ENCODE data around the gene AQP1. TPM values are rescaled to one million over a fixed set of nuclear protein-coding genes. Genes with fewer than 3 reads are reported as not detected.

AQP1 gene
- total RNA-seq, 2 experiments from 2014 or later, result not detected

DNA sequence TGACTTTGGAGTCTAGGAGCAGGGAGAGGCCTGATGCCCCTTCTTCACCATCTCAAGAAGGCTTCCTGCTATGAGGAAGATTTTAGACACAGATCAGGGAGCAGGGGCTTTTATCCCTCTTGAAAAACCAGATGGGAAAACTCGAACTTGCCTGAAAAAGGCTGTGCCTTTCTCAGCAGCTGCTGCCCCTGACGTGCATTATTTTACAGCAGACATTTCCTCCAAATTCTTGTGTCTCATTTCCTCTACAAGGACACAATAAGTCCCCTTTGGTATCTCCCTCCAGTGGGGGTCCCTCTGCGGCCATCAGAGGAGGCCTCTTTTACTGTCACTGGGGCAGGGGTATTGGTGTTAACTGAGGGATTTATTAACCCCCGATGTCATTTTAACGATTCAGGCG lies 38.0 kb upstream of the AQP1 start:
- Histone ChIP-seq H3K79me2 (ENCODE audit: insufficient read depth, low read depth, low read length) (no peaks in the 10 kb centered on the region), H3K4me1 (ENCODE audit: insufficient read depth, low read length, poor library complexity, severe bottlenecking) (no peaks in the 10 kb centered on the region), H3K27ac (ENCODE audit: low read depth, low read length, poor library complexity, severe bottlenecking) (no peak overlapping the region), H4K20me1 (ENCODE audit: insufficient read depth, low read length) (no peaks in the 10 kb centered on the region), H3K4me3 (ENCODE audit: low read depth, low read length, poor library complexity, severe bottlenecking) (no peak overlapping the region), H3K9me2 (ENCODE audit: insufficient read depth, low read length) (no peaks in the 10 kb centered on the region), H3K36me3 (ENCODE audit: insufficient read depth, low read length) (no peaks in the 10 kb centered on the region), H2AFZ (ENCODE audit: low read length) (no peak overlapping the region), H3K9me3 (ENCODE audit: low read length) (no peaks in the 10 kb centered on the region), H3K4me2 (ENCODE audit: low read length) (no peak overlapping the region)
- TF ChIP-seq CTCF (conservative IDR thresholded peaks at IDR 0.05; ENCODE audit: low read length) (no peak), EZH2phosphoT487 (IDR thresholded peaks at IDR 0.05; ENCODE audit: borderline replicate concordance, low read depth, low read length) (no peak)
- CTCF ChIA-PET (ENCODE audit: unreplicated experiment), result no interaction called here
- no TSS peak for BruUV-seq (replicated peaks)
- POLR2A ChIA-PET, result no interaction called here
- intact Hi-C loops (cut with micrococcal nuclease; ENCODE audit: unreplicated experiment), result no loop called here
- DNase-seq (ENCODE audit: low spot score), result no peak

- Histone ChIP-seq H3K79me2 (ENCODE audit: insufficient read depth, low read depth, low read length) (no peaks in the 10 kb centered on the region), H3K4me1 (ENCODE audit: insufficient read depth, low read length, poor library complexity, severe bottlenecking) (no peaks in the 10 kb centered on the region), H3K4me3 (ENCODE audit: low read depth, low read length, poor library complexity, severe bottlenecking) (no peak overlapping the region), H3K9me2 (ENCODE audit: insufficient read depth, low read length) (no peaks in the 10 kb centered on the region), H3K4me2 (ENCODE audit: low read length) (no peak overlapping the region), H3K36me3 (ENCODE audit: insufficient read depth, low read length) (no peaks in the 10 kb centered on the region), H3K27ac (ENCODE audit: low read depth, low read length, poor library complexity, severe bottlenecking) (no peak overlapping the region), H3K9me3 (ENCODE audit: low read length) (no peaks in the 10 kb centered on the region), H4K20me1 (ENCODE audit: insufficient read depth, low read length) (no peaks in the 10 kb centered on the region), H2AFZ (ENCODE audit: low read length) (no peak overlapping the region)
- ChIA-PET POLR2A (interaction anchor here (0.6 kb wide), 2 partner anchors 21 to 109 kb away, joined by 4 read pairs; no protein-coding TSS in a partner anchor), CTCF (ENCODE audit: unreplicated experiment) (no interaction called here)
- intact Hi-C loops (cut with micrococcal nuclease; ENCODE audit: unreplicated experiment), result no loop called here
- no peak for TF ChIP-seq CTCF (conservative IDR thresholded peaks at IDR 0.05; ENCODE audit: low read length)
- TF ChIP-seq EZH2phosphoT487 (IDR thresholded peaks at IDR 0.05; ENCODE audit: borderline replicate concordance, low read depth, low read length), result no peak
- DNase-seq (ENCODE audit: low spot score), result no peak
- no TSS peak for BruUV-seq (replicated peaks)
Observed at GRCh38 chr7:30874656-30875302, 36.9 kb upstream of the AQP1 start.

- no peaks in the 10 kb centered on the region for H3K79me2 ChIP-seq (ENCODE audit: insufficient read depth, low read depth, low read length)
- no peak for DNase-seq (ENCODE audit: low spot score)
- BruUV-seq (replicated peaks), result no TSS peak
- H3K9me3 ChIP-seq (ENCODE audit: low read length), result no peaks in the 10 kb centered on the region
- no peak for TF ChIP-seq EZH2phosphoT487 (IDR thresholded peaks at IDR 0.05; ENCODE audit: borderline replicate concordance, low read depth, low read length)
- TF ChIP-seq CTCF (conservative IDR thresholded peaks at IDR 0.05; ENCODE audit: low read length), result no peak
- H3K4me3 ChIP-seq (ENCODE audit: low read depth, low read length, poor library complexity, severe bottlenecking), result no peak overlapping the region
- no peaks in the 10 kb centered on the region for H3K36me3 ChIP-seq (ENCODE audit: insufficient read depth, low read length)
- POLR2A ChIA-PET, result interaction anchor here (0.6 kb wide), 1 partner anchor 784 kb away, joined by 3 read pairs; no protein-coding TSS in a partner anchor
- H3K4me2 ChIP-seq (ENCODE audit: low read length), result no peak overlapping the region
- no peaks in the 10 kb centered on the region for H3K9me2 ChIP-seq (ENCODE audit: insufficient read depth, low read length)
- no peak overlapping the region for H2AFZ ChIP-seq (ENCODE audit: low read length)
- H3K27ac ChIP-seq (ENCODE audit: low read depth, low read length, poor library complexity, severe bottlenecking), result no peak overlapping the region
- intact Hi-C loops (cut with micrococcal nuclease; ENCODE audit: unreplicated experiment), result no loop called here
- CTCF ChIA-PET (ENCODE audit: unreplicated experiment), result interaction anchor here (0.6 kb wide), 1 partner anchor 80 kb away, joined by 3 read pairs; no protein-coding TSS in a partner anchor
- H4K20me1 ChIP-seq (ENCODE audit: insufficient read depth, low read length), result no peaks in the 10 kb centered on the region
- no peaks in the 10 kb centered on the region for H3K4me1 ChIP-seq (ENCODE audit: insufficient read depth, low read length, poor library complexity, severe bottlenecking)
Observed at GRCh38 chr7:30877015-30877769, 34.5 kb upstream of the AQP1 start.

Data from OCI-LY7 (cell line).